Measurements from ENCODE around the gene SPEF1. TPM values are rescaled to one million over a fixed set of nuclear protein-coding genes. Genes with fewer than 3 reads are reported as not detected.

The SPEF1 gene
- total and polyA plus RNA-seq, 2 of the 13 experiments (the other 11 are each of a cell fraction or from before 2014, with no cell fraction given) = 0.11 to 0.27 TPM

DNA sequence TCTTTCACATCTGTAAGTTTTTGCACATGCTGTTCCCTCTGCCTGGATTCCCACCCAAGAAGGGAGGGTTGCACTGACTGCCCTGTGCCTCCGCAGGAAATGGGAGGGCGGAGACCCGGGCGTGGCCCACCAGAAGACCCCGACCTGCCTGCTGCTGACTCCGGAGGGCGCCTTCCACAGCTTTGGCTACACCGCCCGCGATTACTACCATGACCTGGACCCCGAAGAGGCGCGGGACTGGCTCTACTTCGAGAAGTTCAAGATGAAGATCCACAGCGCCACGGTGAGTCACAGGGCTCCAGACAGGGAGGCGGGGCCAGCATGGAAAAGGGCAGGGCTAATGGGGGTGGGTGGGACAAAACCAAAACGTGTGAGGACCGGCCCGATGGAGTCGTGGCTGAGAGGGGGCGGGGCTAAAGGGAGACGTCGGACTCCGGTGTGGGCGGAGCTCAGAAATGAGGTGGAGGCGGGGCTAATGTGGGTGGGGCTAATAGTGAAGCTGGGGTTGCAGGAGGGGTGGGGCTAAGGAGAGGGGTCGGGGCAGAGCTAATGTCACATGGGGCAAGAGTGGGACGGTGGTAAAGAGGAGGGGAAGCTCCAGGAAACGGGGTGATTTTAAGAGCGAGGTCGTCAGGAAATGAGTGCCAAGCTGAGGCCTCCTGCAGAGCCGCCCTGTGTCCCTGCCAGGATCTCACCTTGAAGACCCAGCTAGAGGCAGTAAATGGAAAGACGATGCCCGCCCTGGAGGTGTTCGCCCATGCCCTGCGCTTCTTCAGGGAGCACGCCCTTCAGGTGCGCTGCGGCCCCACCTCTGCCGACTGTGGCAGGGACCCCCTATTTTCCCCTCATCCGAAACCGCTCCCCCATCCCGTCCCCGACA lies 36.2 kb downstream of the SPEF1 start (continued):
- TF ChIP-seq, protein P1, sequence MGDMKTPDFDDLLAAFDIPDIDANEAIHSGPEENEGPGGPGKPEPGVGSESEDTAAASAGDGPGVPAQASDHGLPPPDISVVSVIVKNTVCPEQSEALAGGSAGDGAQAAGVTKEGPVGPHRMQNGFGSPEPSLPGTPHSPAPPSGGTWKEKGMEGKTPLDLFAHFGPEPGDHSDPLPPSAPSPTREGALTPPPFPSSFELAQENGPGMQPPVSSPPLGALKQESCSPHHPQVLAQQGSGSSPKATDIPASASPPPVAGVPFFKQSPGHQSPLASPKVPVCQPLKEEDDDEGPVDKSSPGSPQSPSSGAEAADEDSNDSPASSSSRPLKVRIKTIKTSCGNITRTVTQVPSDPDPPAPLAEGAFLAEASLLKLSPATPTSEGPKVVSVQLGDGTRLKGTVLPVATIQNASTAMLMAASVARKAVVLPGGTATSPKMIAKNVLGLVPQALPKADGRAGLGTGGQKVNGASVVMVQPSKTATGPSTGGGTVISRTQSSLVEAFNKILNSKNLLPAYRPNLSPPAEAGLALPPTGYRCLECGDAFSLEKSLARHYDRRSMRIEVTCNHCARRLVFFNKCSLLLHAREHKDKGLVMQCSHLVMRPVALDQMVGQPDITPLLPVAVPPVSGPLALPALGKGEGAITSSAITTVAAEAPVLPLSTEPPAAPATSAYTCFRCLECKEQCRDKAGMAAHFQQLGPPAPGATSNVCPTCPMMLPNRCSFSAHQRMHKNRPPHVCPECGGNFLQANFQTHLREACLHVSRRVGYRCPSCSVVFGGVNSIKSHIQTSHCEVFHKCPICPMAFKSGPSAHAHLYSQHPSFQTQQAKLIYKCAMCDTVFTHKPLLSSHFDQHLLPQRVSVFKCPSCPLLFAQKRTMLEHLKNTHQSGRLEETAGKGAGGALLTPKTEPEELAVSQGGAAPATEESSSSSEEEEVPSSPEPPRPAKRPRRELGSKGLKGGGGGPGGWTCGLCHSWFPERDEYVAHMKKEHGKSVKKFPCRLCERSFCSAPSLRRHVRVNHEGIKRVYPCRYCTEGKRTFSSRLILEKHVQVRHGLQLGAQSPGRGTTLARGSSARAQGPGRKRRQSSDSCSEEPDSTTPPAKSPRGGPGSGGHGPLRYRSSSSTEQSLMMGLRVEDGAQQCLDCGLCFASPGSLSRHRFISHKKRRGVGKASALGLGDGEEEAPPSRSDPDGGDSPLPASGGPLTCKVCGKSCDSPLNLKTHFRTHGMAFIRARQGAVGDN (CRISPR knock-in tag; IDR thresholded peaks at IDR 0.05) = peak; percentile 55
- peak; percentile 20; the same call in 1 of the 2 replicates for TF ChIP-seq HCFC1 (IDR thresholded peaks at IDR 0.05; ENCODE audit: low read depth, low read length)
- TF ChIP-seq ZNF562 (CRISPR knock-in tag; IDR thresholded peaks at IDR 0.05; ENCODE audit: borderline replicate concordance) = no peak
- TF ChIP-seq HOXA3 (CRISPR knock-in tag; IDR thresholded peaks at IDR 0.05) = 0 out of 2 replicates have a peak, but pooled peaks have one; percentile 17
- no peak for TF ChIP-seq CSRNP2 (CRISPR knock-in tag; conservative IDR thresholded peaks at IDR 0.05; ENCODE audit: low read depth)
